Germinal center (tissue), 1 donor: ENCODE measurements around the gene TEKTIP1.

ENCODE experiments used
- DNase-seq: peaks from one replicate; pipeline ENCODE4 v3.0.0; 2012; ENCODE audit warnings: mixed read lengths, low spot score

Gene TEKTIP1

DNA sequence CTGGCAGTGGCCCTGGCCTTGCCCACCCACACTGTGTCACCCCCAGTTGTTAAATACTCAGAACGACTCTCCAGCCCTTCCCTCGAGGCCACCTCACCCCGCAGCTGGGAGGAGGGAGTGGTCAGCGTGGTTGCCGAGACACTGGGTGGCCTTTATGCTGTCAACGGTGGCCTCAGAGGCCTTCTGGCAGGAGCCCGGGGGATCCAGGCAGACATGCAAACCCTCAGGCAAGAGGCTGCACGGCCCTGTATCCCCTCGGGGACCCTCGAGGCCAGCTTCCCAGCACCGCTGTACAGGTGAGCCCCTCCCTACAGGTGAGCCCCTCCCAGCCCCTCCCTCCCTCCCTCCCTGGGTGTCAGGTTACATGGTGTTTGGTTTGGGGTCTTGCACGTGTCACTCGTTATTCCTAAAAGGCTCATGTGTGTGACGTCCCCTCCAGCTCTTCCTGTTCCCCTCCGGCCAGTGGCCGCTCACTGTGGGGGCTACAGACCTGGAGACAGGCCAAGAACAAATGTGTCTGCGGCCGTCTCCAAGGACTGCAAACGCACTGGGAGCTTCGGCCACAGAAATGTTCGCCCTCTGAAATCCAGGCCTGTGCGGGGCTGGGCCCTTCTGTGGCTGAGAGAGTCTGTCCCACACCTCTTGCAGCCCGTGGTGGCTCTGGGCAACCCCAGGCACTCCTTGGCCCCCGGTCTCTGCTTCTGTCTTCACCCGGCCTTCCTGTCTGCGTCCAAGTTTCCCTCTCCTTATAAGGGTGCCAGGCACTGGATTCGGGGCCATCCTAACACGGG is at the start of gene TEKTIP1:
Gene TEKTIP1 (plus strand): TSS at position 210 of the 791 bp plus-strand sequence. CDS start 4 bp downstream, at position 214.
- no peak for DNase-seq

- DNase-seq = no peak
Observed at GRCh38 chr19:3491396-3492119, 47.4 kb upstream of the TEKTIP1 start.

DNA sequence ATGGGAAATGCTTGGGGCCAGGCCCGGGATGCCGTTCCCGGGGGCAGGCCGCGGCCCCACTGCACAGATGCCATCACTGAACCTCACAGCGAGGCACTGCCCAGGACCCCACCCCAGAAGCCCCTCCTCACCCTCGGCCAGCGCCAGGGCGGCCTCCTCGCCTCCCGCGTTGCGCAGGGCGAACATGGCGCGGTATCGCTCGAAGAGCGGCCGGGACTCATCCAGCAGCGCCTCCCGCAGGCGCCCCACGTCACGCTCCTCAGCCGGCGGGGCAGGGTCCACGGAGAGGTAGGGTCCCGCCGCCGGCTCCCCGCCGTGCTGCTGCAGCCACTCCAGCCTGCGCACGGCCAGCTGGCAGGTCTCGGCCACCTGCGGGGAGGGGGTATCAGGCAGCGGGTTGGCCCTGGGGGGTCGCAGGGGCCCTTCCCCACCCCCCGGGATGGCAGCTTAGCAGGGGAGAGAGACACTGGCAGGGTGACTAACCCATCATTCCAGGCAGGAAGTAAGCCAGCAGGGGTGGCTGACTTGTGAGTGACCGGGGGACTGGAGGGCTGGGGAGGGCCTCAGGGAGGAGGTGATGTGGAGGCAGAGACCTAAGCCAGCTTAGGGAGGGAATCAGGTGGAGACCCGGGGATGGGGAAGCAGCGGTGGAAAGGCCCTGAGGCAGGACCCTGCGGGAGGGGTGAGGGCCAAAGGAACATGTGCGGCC is 46.7 kb upstream of the TEKTIP1 start:
- DNase-seq = no peak

GRCh38 chr19:3492919-3493318 is 46.1 kb upstream of the TEKTIP1 start:
- no peak for DNase-seq

DNA sequence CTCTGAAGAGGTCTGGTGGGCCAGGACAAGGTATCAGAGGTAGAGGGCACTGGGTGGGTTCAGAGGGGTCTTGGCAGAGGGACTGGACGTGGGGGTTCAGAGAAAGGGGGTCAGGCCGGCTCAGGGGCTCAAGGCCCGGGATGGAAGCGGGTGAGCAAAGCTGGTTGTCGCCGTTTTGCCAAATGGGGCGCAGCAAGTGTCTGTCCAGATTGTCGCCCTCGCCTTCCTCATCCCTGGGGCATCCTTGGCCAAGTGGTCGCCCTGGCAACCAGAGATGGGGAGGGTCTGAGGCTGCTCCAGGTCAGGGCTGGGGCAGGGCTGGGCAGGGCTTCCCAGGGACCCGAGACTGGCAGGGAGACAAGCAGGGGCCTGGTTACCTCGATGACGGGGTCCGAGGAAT is 45.3 kb upstream of the TEKTIP1 start:
- no peak for DNase-seq

- peak; percentile 46 for DNase-seq
Observed at GRCh38 chr19:3494051-3494450, 44.9 kb upstream of the TEKTIP1 start.

GRCh38 chr19:3494559-3494958 is 44.4 kb upstream of the TEKTIP1 start:
- no peak for DNase-seq

DNA sequence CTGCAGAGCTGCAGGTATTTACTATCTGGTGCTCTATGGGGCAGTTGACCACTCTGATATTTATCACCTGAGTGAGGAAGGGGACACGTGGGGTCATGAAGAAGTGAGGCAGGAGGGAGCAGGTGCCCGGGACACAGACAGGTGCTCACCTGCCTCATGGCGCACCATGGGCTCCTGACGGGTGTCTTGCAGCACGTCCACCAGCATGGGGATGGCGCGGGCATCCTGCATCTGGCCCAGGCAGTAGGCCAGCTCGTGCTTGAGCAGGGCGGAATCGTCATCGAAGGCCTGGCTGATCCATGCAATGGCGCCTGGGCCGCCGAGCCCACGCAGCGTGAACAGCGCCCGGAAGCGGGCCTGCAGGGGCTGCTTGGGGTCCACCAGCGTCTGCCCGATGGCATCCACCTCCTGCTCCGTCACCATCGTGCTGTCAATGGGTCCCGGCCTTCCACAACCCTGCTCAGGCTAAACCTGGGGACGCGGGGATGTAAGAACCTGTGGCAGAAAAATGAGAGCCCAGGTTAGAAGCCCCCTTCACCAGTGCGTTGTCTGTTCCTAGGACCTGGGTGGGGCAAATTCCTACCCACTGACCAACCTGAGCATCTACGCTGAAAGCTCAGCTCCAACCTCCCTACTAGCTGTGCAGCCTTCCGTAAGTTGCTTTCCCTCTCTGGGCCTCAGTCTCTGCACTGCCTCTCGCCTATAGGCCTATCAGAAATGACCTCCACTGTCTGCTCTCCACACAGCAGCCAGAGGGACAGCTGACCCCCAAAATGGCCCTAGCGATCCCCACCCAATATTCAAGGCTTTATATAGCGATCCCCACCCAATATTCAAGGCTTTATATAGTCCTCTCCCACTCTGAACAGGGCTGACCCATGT is 42.3 kb upstream of the TEKTIP1 start:
- no peak for DNase-seq

DNA sequence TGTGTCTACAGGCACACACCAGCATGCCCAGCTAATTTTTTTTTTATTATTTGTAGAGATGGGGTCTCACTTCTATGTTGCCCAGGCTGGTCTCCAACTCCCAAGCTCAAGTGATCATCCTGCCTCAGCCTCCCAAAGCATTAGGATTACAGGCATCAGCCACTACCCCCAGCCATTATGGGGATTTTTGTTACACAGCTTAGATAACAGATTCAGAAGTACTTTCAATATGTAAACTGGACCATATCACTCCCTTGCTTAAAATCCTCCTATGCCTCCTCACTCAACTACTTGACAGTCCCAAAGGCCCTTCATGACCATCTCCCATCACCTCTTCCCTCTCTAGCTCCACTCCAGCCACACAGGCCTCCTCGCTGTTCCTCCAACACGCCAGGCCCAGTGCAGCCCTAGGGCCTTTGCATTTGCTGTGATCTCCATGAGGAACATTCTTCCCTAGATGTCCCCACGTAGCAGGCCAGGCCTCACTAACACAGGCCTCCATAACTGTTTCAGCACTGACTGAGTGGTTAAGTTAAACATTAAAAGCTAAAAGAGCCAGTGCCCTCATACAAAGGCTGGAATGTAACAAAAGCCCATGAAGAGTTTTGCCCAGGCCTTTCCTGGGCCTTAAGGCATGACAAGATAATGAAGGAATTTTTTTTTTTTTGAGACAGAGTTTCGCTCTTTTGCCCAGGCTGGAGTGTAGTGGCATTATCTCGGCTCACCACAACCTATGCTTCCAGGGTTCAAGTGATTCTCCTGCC is 41.0 kb upstream of the TEKTIP1 start:
- no peak for DNase-seq

DNA sequence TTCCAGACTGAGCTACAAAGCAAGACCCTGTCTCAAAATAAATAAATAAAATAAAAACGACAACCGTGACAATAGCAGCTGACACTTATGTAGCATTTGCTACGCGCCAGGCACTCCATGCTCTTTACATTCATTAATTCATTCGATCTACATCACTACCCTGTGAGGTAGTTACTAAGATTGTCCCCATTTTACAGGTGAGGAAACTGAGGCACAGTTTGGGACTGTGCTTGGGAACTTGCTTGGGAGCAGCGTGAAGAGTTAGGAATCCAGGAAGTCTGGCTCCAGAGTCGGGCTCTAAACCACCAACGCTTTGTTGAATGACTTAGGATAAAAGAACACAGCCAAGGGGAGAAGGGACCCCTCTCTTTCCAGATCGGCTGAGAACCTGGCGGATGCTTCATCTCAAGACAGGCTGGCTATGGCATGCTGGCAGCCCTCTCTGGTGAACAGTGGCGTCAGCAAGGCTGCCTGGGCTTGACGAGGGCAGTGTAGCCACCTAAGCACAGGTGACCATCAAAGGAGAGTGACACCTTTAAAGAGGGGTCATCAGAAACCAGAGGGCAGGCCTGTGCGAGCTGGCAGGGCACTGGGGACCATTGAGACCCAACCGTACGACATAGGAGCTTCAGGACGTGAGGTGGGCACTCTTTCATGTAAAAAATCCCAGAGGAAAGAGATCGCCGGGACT is 39.1 kb upstream of the TEKTIP1 start:
- DNase-seq = no peak

DNA sequence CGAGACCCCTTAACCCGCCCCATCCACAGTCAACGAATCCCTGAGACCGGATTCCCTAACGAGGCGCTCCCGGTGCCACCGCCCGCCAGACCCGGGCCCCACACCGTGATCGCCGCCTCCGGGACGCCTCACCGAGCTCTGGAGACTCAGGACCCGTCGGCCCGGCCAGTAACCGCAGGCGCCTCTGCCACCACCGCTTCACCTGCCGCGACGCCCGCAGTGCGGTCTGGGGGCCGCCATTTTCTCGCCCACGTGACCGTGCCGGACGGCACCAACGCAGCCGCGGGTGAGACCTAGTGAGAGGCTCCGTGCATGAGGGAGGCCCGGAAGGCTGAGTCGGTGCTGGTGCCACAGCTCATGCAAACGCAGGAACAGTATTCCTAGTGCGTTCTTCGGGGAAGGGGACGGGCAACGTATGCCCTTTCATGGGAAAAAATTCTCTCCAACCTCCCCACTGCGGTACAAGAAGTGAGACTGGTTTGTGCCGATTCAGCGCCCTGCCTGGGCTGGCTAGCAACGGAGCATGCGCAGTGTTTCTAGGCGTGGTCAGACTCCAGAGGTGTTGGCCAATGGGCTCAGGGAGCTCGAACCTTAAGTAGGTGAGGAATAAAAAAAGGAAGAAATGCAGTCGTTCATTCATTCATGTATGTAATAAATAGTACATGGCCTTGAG is 38.4 kb upstream of the TEKTIP1 start, which contains the start of gene DOHH:
Gene DOHH (minus strand): TSS at position 246 of the 673 bp plus-strand sequence. CDS start 3,860 bp downstream, outside the sequence.
- DNase-seq = peak; percentile 97

- DNase-seq = no peak
Observed at GRCh38 chr19:3501780-3502179, 37.2 kb upstream of the TEKTIP1 start.

DNA sequence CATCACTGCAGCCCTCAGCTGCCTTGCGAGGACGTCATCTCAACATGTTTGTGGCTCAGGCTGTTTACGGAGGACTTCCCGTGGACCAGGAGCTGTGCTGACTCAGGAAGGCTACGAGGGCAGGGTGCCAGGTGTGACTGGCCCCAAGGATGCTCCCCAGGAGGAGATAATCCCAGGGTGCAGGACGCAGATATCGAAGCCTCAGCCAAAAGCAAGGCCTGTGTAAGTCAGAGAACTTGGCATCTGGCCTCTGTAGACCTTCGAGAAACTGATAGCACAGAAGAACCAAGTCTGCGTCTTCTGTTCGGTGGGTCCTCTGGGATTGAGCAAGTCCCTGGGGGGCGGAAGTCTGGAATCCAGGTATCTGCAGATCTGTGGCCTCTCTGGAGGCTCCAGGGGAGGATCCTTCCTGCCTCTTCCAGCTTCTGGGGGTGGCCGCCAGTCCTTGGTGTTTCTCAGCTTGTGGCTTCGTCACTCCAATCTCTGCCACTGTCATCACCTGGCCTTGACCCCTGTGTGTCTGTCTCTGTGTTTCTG is 35.9 kb upstream of the TEKTIP1 start:
- DNase-seq = no peak

DNA sequence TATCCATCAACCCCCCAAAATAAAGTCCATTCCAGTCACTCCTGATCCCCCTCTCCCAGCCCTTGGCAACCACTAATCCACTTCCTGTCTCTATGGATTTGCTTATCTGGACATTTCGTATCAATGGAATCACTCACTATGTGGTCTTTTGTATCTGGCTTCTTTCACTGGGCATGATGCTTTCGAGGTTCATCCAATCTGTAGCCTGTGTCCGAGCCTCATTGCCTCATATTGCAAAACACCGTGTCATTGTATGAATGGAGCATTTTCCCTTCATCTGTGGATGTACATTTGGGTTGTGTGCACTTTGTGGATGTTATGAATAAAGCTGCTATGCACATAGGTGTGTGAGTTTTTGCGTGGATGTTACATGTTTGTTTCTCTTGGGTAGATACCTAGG is 34.2 kb upstream of the TEKTIP1 start:
- no peak for DNase-seq

GRCh38 chr19:3505598-3506383 is 33.2 kb upstream of the TEKTIP1 start, which contains the start of gene FZR1:
TSS of gene FZR1 (plus strand) at chr19:3506311. CDS start at chr19:3522990, 16,679 bp downstream.
- DNase-seq = peak; percentile 99

- peak; percentile 43 for DNase-seq
Observed at GRCh38 chr19:3506384-3507340, 32.3 kb upstream of the TEKTIP1 start.
